Testis (tissue), 2 donors: Measurements from ENCODE around the gene VWA3B.

Source experiments
- POLR2A ChIP-seq: fragments of 450-650 bp; IDR thresholded peaks from one replicate; pipeline ENCODE4 v1.6.1; 2017; ENCODE audit warnings: antibody characterized with exemption, mild to moderate bottlenecking, moderate library complexity
- TF ChIP-seq, protein P1 (sequence below), 3 experiments: fragments of 450-650 bp in 2 of 3; fragments of 200-600 bp in 1 of 3; sonication (generic) in 1 of 3; IDR thresholded peaks; one replicate each; pipeline ENCODE4 v1.5.1; 2016 to 2019; ENCODE audit warnings: antibody characterized with exemption in 3 of 3, mild to moderate bottlenecking in 2 of 3, moderate library complexity in 1 of 3

GRCh38 chr2:98072442-98072841 is 14.5 kb upstream of the VWA3B start:
- TF ChIP-seq, protein P1, sequence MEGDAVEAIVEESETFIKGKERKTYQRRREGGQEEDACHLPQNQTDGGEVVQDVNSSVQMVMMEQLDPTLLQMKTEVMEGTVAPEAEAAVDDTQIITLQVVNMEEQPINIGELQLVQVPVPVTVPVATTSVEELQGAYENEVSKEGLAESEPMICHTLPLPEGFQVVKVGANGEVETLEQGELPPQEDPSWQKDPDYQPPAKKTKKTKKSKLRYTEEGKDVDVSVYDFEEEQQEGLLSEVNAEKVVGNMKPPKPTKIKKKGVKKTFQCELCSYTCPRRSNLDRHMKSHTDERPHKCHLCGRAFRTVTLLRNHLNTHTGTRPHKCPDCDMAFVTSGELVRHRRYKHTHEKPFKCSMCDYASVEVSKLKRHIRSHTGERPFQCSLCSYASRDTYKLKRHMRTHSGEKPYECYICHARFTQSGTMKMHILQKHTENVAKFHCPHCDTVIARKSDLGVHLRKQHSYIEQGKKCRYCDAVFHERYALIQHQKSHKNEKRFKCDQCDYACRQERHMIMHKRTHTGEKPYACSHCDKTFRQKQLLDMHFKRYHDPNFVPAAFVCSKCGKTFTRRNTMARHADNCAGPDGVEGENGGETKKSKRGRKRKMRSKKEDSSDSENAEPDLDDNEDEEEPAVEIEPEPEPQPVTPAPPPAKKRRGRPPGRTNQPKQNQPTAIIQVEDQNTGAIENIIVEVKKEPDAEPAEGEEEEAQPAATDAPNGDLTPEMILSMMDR (IDR thresholded peaks at IDR 0.05), result no peak
- TF ChIP-seq POLR2A, result no peak
